T-cell (primary cell): ENCODE results near the gene GRIN2C. TPM values are rescaled to one million over a fixed set of nuclear protein-coding genes. Genes with fewer than 3 reads are reported as not detected.

Experiments
- ATAC-seq, 4 experiments: fragments of 200-7000 bp in 3 of 4; fragments of 150-1000 bp in 1 of 4; cut with Tn5 transposase; replicated peaks in 1 of 4; 1 replicate in 3 of 4; 2 replicates in 1 of 4; pipeline ENCODE4 v1.10.0; 2021; ENCODE audit warnings: moderate library complexity in 3 of 4, mild to moderate bottlenecking in 2 of 4, moderate number of reproducible peaks in 1 of 4
- CTCF ChIA-PET, 2 donors: fragments of 300-600 bp; sonication (Branson Sonifier 250); formaldehyde crosslinking; loops; one replicate each; lab custom pipeline; 2022; ENCODE audit warnings: antibody characterized with exemption in 2 of 2; lab: Charles Lee
- POLR2A ChIA-PET, 2 donors: fragments of 300-600 bp; sonication (Branson Sonifier 250); formaldehyde crosslinking; loops; one replicate each; lab custom pipeline; 2022; ENCODE audit warnings: antibody characterized with exemption in 2 of 2; lab: Charles Lee
- DNase-seq, 35 experiments: peaks; one replicate each; pipeline versions ENCODE4 v3.0.0 to v3.0.0-alpha.2; 2013 to 2023
- H3K27ac ChIP-seq: one replicate; pipeline ENCODE4 v1.5.1; 2013; ENCODE audit warnings: low read length
- H3K27me3 ChIP-seq, 2 experiments: replicated peaks in 1 of 2; 1 replicate in 1 of 2; 2 replicates in 1 of 2; pipeline versions ENCODE4 v1.6.1 to v1.7.0; 2013; ENCODE audit warnings: low read length in 1 of 2, mixed read lengths in 1 of 2; ENCODE audit not compliant: control insufficient read depth in 2 of 2, insufficient read depth in 2 of 2; ENCODE audit errors: extremely low read depth in 1 of 2
- H3K36me3 ChIP-seq, 2 donors: 1 replicate in 1 of 2; 2 replicates in 1 of 2; pipeline versions ENCODE4 v1.6.1 to v1.7.0; 2013; ENCODE audit warnings: low read length in 1 of 2; ENCODE audit not compliant: control insufficient read depth in 2 of 2, insufficient read depth in 1 of 2; ENCODE audit errors: extremely low read depth in 1 of 2
- H3K4me1 ChIP-seq, 2 experiments: 1 replicate in 1 of 2; 2 replicates in 1 of 2; pipeline versions ENCODE4 v1.6.1 to v1.7.0; 2013; ENCODE audit warnings: low read length in 2 of 2, mixed read lengths in 1 of 2; ENCODE audit not compliant: insufficient read depth in 2 of 2, control insufficient read depth in 1 of 2; ENCODE audit errors: extremely low read depth in 1 of 2
- H3K4me3 ChIP-seq, 2 donors: 1 replicate in 1 of 2; 2 replicates in 1 of 2; pipeline versions ENCODE4 v1.5.1 to v1.7.0; 2013; ENCODE audit warnings: mild to moderate bottlenecking in 2 of 2, low read length in 1 of 2, moderate library complexity in 1 of 2; ENCODE audit not compliant: control insufficient read depth in 1 of 2; ENCODE audit errors: extremely low read depth in 1 of 2
- H3K9me3 ChIP-seq: 2 replicates; pipeline ENCODE4 v1.7.0; 2013
- H3K27ac Mint-ChIP-seq, 2 donors: one replicate each; pipeline ENCODE4 v1.8.0; 2020 to 2021; ENCODE audit warnings: mild to moderate bottlenecking in 2 of 2, mixed read lengths in 2 of 2
- H3K27me3 Mint-ChIP-seq, 2 donors: one replicate each; pipeline ENCODE4 v1.8.0; 2021 to 2022; ENCODE audit warnings: mixed read lengths in 2 of 2
- H3K36me3 Mint-ChIP-seq: one replicate; pipeline ENCODE4 v1.8.0; 2021; ENCODE audit warnings: mixed read lengths
- H3K4me1 Mint-ChIP-seq, 3 donors: one replicate each; pipeline ENCODE4 v1.8.0; 2020 to 2022; ENCODE audit warnings: mixed read lengths in 3 of 3, mild to moderate bottlenecking in 1 of 3
- H3K4me3 Mint-ChIP-seq, 3 donors: one replicate each; pipeline ENCODE4 v1.8.0; 2020 to 2022; ENCODE audit warnings: mild to moderate bottlenecking in 3 of 3, mixed read lengths in 3 of 3, moderate library complexity in 3 of 3
- H3K9me3 Mint-ChIP-seq, 3 donors: one replicate each; pipeline ENCODE4 v1.8.0; 2020 to 2022; ENCODE audit warnings: mixed read lengths in 3 of 3
- WGBS: methylation state at CpG from one replicate; pipeline ENCODE4 v1.1.5; 2013; ENCODE audit warnings: missing lambda C conversion rate; ENCODE audit not compliant: insufficient coverage; 5-methylcytosine and 5-hydroxymethylcytosine counted together
- total RNA-seq, 35 experiments: library from RNA in 6 of 35; stranded (reverse) in 6 of 35; fragments of 120-200 nt in 1 of 35; gene quantifications; one replicate each; pipeline versions ENCODE4 v1.2.1 to v1.2.4 and lab custom pipeline; 2013 to 2026

GRIN2C gene
- total RNA-seq, 5 donors from 2014 or later (not counting 1 experiment from before 2014, with no cell fraction given) = not detected

DNA sequence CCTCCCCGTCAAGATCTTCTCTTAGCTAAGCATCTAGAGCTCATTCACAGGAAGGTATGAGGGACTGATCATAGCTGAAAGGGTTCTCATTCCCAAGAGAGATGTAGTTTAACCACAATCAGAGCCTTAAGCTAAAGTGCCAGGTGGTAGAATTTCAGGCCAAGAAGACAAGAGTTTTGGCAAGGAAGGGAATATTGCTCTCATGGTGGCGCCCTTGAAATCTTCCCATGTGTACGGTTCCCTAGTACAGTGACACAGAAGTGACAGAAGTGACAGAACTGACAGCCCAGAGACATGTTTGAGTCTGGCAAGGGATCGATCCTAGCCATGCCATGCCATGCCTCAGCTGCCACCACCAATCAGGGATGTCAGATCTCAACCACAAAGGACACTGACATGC, 2.5 kb downstream of the GRIN2C start:
- no peak overlapping the region for H3K4me3 Mint-ChIP-seq
- Histone ChIP-seq H3K4me3 (no peak overlapping the region), H3K4me1 (peaks cover 11 to 40% of the 10 kb centered on the region in 2 experiments), H3K9me3 (no peaks in the 10 kb centered on the region), H3K36me3 (no peaks in the 10 kb centered on the region), H3K27me3 (peaks cover 11 to 84% of the 10 kb centered on the region in 2 experiments), H3K27ac (no peak overlapping the region)
- H3K27ac Mint-ChIP-seq = no peak overlapping the region
- 80% methylated on average over 3 of the region's 4 CpGs for WGBS
- ATAC-seq (no peak), DNase-seq (no peak)
- H3K27me3 Mint-ChIP-seq = peaks cover 52 to 73% of the 10 kb centered on the region in 2 donors
- CTCF ChIA-PET = interaction anchor here (0.5 to 0.6 kb wide), 2 partner anchors 78 to 845 kb away, joined by 4 to 14 read pairs; no protein-coding TSS in a partner anchor
- H3K9me3 Mint-ChIP-seq = no peaks in the 10 kb centered on the region
- H3K4me1 Mint-ChIP-seq = peaks cover 23 to 30% (median 27%) of the 10 kb centered on the region in 3 donors
- POLR2A ChIA-PET = no interaction called here
- H3K36me3 Mint-ChIP-seq = no peaks in the 10 kb centered on the region

DNA sequence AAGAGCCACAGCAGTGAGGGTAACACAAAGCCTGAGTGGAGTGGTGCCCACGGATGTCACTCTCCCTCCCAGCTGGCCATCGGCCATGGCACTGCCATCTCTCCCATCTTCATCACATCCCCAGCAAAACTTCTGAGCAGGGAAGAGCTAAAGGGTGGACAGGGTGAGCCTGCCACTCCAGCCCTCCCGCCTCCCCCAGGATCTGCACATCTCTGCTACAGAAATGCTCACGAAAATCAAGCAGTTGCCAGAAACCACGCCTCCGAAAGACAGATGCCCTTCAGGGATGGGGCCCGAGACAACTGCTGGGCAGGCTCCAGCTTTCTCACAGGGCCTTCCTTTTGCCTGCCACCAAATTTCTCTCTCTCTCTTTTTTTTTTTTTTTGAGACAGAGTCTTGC, 3.6 kb downstream of the GRIN2C start:
- ChIA-PET CTCF (interaction anchor here in 1 of 2 donors (0.6 kb wide), 1 partner anchor 505 kb away, joined by 4 read pairs; no protein-coding TSS in a partner anchor), POLR2A (no interaction called here)
- no peak for ATAC-seq
- Histone ChIP-seq H3K27ac (no peak overlapping the region), H3K36me3 (no peaks in the 10 kb centered on the region), H3K4me1 (peaks cover 9 to 37% of the 10 kb centered on the region in 2 experiments), H3K4me3 (no peak overlapping the region), H3K27me3 (peaks cover 11 to 86% of the 10 kb centered on the region in 2 experiments), H3K9me3 (no peaks in the 10 kb centered on the region)
- no peak for DNase-seq
- 100% methylated on average over 1 of the region's 7 CpGs for WGBS
- peak overlapping the region in 1 of 2 donors; percentile 32 for H3K27ac Mint-ChIP-seq
- peaks cover 50 to 69% of the 10 kb centered on the region in 2 donors for H3K27me3 Mint-ChIP-seq
- peaks cover 19 to 25% (median 24%) of the 10 kb centered on the region in 3 donors for H3K4me1 Mint-ChIP-seq
- H3K36me3 Mint-ChIP-seq = no peaks in the 10 kb centered on the region
- H3K9me3 Mint-ChIP-seq = no peaks in the 10 kb centered on the region
- H3K4me3 Mint-ChIP-seq = no peak overlapping the region

DNA sequence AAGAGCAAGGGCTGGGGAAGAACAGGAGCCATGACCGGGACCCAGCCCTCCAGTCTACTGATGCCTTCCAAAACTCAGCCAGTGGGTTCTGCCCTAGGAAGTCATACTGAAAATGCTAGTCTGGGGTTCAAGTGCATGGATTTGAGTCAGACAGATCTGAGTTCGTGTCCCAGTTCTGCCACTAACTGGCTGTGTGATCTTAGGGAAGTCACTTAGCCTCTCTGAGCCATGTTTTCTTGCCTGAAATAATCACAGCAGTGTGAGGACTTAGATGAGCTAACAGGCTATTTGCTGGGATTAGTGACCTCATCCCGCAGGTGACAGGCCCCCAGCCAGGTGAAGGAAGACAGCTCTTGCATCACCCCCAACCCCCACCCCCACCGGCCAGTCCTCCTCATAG, 4.4 kb downstream of the GRIN2C start:
- H3K4me1 Mint-ChIP-seq = peaks cover 18 to 22% (median 20%) of the 10 kb centered on the region in 3 donors
- no peaks in the 10 kb centered on the region for H3K9me3 ChIP-seq
- no peak overlapping the region for H3K27ac Mint-ChIP-seq
- peaks cover 4 to 29% of the 10 kb centered on the region in 2 experiments for H3K4me1 ChIP-seq
- no peaks in the 10 kb centered on the region for H3K9me3 Mint-ChIP-seq
- WGBS = 78% methylated on average over 3 of the region's 4 CpGs
- H3K4me3 Mint-ChIP-seq = no peak overlapping the region
- H3K4me3 ChIP-seq = no peak overlapping the region
- ATAC-seq (no peak), DNase-seq (no peak)
- CTCF ChIA-PET = no interaction called here
- peaks cover 13 to 86% of the 10 kb centered on the region in 2 experiments for H3K27me3 ChIP-seq
- no peak overlapping the region for H3K27ac ChIP-seq
- POLR2A ChIA-PET = no interaction called here
- no peaks in the 10 kb centered on the region for H3K36me3 Mint-ChIP-seq
- no peaks in the 10 kb centered on the region for H3K36me3 ChIP-seq
- H3K27me3 Mint-ChIP-seq = peaks cover 56 to 71% of the 10 kb centered on the region in 2 donors

DNA sequence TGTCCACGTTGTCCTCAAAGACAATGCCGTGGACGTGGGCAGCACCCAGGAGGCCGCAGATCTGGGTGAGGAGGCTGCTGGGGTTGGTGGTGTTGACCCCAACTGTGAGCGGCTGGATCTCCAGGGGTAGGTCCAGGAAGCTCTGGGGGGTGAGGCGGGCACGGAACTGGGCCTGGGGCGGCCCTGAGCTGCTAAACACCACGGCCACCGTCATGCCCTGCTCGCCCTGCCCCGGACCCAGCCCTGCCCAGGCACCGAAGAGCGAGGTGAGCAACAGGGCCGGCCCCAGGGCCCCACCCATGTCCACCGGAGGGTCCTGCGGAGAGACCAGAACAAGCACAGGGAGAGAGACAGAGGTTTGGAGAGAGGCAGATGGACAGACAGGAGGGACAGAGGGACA, 4.9 kb downstream of the GRIN2C start:
- no peaks in the 10 kb centered on the region for H3K9me3 Mint-ChIP-seq
- peaks cover 15 to 18% (median 16%) of the 10 kb centered on the region in 3 donors for H3K4me1 Mint-ChIP-seq
- no peak overlapping the region for H3K4me3 ChIP-seq
- 85% methylated on average over 15 of the region's 17 CpGs for WGBS
- DNase-seq (no peak), ATAC-seq (no peak)
- H3K27me3 ChIP-seq = peaks cover 13 to 87% of the 10 kb centered on the region in 2 experiments
- no peaks in the 10 kb centered on the region for H3K9me3 ChIP-seq
- H3K36me3 ChIP-seq = no peaks in the 10 kb centered on the region
- H3K27ac ChIP-seq = no peak overlapping the region
- H3K36me3 Mint-ChIP-seq = no peaks in the 10 kb centered on the region
- no peak overlapping the region for H3K27ac Mint-ChIP-seq
- peaks cover 56 to 68% of the 10 kb centered on the region in 2 donors for H3K27me3 Mint-ChIP-seq
- ChIA-PET POLR2A (no interaction called here), CTCF (no interaction called here)
- H3K4me3 Mint-ChIP-seq = no peak overlapping the region
- peaks cover 0 to 24% of the 10 kb centered on the region in 2 experiments for H3K4me1 ChIP-seq

DNA sequence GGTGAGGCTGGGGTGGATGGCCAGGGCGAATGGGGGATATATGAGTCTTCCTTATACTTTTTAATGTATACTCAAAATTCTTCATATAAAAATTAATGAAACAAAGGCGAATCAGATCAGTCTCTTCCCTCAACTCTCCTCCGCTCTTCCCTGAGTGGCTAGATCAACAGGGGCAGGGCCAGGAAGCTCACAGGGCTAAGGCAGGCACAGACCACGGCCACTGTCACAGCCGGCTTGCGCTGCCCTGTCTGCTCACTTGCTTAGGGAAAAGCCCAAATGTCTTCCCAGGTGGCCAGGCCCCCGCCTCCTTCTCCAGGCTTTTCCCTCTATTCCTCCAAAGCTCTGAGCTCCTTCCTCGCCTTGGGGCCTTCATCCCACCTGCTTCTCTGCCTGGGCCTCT, 6.0 kb downstream of the GRIN2C start:
- peaks cover 50 to 61% of the 10 kb centered on the region in 2 donors for H3K27me3 Mint-ChIP-seq
- ATAC-seq (no peak), DNase-seq (no peak)
- Histone ChIP-seq H3K4me1 (peaks cover 0 to 15% of the 10 kb centered on the region in 2 experiments), H3K27ac (no peak overlapping the region), H3K27me3 (peaks cover 11 to 83% of the 10 kb centered on the region in 2 experiments), H3K4me3 (no peak overlapping the region), H3K9me3 (no peaks in the 10 kb centered on the region), H3K36me3 (no peaks in the 10 kb centered on the region)
- H3K4me1 Mint-ChIP-seq = peaks cover 11 to 18% (median 12%) of the 10 kb centered on the region in 3 donors
- WGBS = 83% methylated on average over 4 of the region's 8 CpGs
- peak overlapping the region in 1 of 2 donors; percentile 36 for H3K27ac Mint-ChIP-seq
- ChIA-PET POLR2A (no interaction called here), CTCF (interaction anchor here in 1 of 2 donors (0.5 to 0.6 kb wide), 2 partner anchors 14 to 85 kb away, joined by 3 to 4 read pairs; no protein-coding TSS in a partner anchor)
- H3K36me3 Mint-ChIP-seq = no peaks in the 10 kb centered on the region
- no peaks in the 10 kb centered on the region for H3K9me3 Mint-ChIP-seq
- H3K4me3 Mint-ChIP-seq = peak overlapping the region; percentile 9 to 66 (median 39)

DNA sequence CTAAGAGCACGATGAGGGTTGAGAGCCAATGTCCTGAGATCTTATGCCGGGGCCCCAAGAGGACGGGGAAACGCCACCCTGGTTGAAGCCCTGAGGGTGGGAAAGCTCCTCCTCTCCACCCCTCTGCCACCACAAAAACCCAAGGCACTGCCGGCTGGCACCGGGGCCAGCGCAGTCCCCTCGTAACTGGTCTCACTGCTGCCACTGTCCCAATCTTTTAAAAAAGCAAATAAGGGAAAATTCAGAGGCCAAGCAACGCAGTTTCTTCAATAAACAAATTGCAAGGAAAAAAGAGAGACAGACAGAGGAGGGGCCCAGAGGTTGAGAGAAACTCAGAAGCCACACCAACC, 6.7 kb downstream of the GRIN2C start:
- no peaks in the 10 kb centered on the region for H3K36me3 ChIP-seq
- DNase-seq = no peak
- Mint-ChIP-seq H3K27me3 (peaks cover 46 to 58% of the 10 kb centered on the region in 2 donors), H3K4me1 (peaks cover 10 to 18% (median 12%) of the 10 kb centered on the region in 3 donors), H3K9me3 (no peaks in the 10 kb centered on the region), H3K4me3 (peak overlapping the region; percentile 66 to 75 (median 70)), H3K27ac (no peak overlapping the region), H3K36me3 (no peaks in the 10 kb centered on the region)
- H3K27me3 ChIP-seq = peaks cover 9 to 79% of the 10 kb centered on the region in 2 experiments
- ATAC-seq = no peak
- POLR2A ChIA-PET = no interaction called here
- H3K27ac ChIP-seq = no peak overlapping the region
- peaks cover 0 to 15% of the 10 kb centered on the region in 2 experiments for H3K4me1 ChIP-seq
- 15% methylated on average over 5 of the region's 9 CpGs for WGBS
- H3K9me3 ChIP-seq = no peaks in the 10 kb centered on the region
- H3K4me3 ChIP-seq = peak overlapping the region; percentile 39 to 47
- CTCF ChIA-PET = no interaction called here
